Activated CD4-positive, CD25-positive, alpha-beta regulatory T cell treated with anti-CD3 and anti-CD28 coated beads, Interleukin-2, amount 50 U/mL, for 24 hours (primary cell): ENCODE results near the gene TBC1D9.

Experiments
- ATAC-seq, 2 donors: fragments of 150-1000 bp; cut with Tn5 transposase; one replicate each; pipeline ENCODE4 v1.10.0; 2021; ENCODE audit warnings: mild to moderate bottlenecking in 1 of 2, moderate library complexity in 1 of 2

The TBC1D9 gene

DNA sequence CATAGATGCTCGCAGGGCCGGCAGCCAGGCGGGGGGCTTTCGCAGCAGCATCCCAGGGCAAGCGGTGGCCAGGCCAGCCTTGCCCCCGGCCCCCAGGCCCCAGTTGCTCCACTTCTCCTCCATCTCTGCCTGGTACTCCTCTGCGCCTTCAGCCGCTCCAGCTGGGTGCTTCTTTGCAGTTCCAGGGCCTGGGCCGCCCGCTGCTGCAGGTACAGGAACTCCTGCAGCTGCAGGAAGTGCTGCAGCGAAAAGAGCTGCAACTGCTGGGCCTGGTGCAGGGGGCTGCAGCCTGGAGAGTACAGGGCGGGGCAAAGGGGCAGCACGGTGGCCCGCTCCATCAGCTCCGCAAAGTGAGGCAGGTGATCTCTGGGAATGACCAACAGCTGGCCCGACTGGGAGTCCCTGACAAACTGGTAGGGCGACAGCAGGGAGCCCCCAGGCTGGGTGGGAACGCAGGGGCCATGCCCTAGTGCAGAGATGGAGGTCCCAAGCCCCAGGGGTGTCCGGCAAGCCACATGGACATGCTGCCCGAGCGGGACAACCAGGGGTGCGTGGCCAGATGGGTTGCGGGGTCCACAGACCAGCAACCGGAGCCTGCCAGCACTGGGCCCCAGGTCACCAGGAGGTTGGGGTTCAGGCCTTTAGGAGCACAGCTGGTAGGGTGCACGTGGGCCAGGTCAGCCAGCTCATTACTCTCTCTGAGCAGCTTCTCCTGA is 111.6 kb downstream of the TBC1D9 start:
- ATAC-seq = no peak

DNA sequence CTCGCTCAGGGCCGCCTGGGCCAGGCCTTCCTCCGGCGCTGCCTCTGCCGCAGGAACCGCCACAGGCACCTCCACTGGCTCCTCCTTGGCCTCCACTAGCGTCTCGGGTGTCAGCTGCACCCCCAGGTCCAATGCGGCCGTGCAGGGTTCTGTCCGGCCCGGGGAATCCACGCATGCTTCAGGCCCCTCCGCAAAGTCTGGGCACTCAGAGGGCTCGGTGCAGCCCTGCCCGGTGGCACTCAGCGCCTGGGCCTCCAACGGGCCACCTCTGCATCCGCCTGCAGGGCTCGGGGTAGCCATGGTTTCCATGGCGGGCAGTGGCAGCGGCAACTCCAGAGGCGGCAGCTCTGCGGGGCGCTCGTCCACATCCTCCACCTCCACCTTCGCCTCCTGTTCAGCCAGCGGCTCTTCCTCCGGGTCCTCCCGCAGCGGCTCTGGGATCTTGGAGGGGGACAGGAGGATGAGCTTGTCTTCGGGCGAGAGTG is 112.6 kb downstream of the TBC1D9 start:
- ATAC-seq = no peak

GRCh38 chr4:140642674-140643437 is 113.3 kb downstream of the TBC1D9 start:
- no peak for ATAC-seq

GRCh38 chr4:140641789-140642439 is 114.3 kb downstream of the TBC1D9 start:
- no peak for ATAC-seq

DNA sequence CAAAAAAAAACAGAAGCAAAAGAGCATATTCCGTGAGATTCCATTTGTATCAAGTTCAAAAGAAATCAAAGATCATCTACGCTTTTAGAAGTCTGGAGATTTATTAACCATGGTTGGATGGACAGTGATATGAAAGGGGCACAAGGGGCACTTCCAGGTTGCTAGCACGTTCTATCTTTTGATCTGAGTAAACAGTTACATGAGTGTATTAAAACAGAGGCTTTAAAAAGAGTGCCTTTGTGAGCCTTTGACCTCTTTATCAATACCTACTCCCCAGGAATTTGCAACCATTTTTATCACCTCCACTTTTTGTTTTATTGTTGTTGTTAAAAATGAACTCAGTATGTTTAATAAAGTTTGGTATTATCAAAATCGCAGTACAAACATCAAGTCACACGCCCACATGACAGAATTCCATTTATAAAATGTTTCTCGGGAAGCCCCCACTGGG is 115.1 kb downstream of the TBC1D9 start:
- ATAC-seq = no peak

DNA sequence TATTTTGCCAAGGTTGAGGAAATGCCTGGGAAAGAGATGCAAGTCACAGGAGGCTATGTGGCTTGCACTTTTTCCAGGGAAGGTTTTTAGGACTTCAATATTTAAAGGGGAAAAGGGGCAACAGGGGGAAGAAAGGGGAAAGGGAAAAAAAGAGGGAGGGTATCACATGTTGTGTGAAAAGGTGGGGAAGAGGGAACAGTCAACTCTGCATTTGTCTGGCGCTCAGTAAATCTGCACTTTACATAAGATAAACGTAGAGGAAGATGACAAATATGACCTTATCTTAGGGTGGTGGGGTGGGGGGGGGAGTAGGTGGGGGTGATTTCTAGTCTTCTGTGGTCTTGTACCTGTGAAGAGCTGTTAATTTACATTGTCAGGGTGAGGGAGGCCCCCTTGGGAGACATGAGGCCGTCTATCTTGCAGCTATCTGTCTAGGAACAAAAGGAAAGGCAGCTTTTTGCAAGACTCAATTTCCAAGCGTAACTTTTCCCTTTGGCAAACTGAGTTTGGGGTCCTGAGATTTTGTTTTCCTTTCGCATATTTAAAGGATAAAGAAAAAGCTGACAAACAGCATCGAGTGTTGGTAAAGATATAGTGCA is 115.9 kb downstream of the TBC1D9 start:
- no peak for ATAC-seq

GRCh38 chr4:140639066-140639465 is 117.1 kb downstream of the TBC1D9 start:
- ATAC-seq = no peak

DNA sequence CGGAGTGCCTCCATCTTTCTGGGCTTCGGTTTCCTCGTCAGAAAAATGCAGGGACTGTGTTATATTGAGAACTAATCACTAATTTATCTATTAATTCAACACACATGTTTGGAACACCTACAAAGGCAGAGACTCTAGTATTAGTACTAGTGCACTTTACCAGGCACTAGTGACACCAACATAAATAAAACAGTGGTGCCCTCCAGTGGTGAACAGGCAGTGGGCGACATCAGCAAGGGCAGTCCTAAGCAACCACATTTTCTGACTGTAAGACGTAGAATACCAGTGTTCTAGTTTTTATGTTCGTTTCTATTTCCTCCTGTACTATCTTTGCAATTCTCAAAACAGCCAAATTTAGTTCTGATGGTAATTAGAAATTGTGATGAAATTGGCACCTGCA is 118.3 kb downstream of the TBC1D9 start:
- peak; percentile 41 to 45 for ATAC-seq

DNA sequence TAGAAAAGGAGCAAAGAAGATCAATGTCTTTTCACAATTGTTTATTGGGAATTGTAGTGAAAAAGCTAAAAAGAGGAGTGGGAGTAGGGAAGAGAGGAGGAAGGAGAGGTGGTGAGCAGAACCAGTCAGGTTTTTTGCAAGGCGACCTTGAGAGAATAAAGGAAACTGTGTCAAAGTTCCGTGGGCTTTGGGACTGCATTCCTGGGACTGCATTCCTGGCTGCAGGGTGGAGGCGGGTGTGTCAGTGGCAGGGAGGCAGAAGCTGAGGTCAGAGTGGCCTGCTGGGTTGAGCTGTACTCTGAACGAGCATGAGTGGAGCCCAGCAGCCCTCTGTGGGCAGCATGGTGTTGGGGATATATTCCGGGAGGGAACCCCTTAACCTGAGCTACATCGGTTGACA is 120.6 kb downstream of the TBC1D9 start:
- no peak for ATAC-seq

DNA sequence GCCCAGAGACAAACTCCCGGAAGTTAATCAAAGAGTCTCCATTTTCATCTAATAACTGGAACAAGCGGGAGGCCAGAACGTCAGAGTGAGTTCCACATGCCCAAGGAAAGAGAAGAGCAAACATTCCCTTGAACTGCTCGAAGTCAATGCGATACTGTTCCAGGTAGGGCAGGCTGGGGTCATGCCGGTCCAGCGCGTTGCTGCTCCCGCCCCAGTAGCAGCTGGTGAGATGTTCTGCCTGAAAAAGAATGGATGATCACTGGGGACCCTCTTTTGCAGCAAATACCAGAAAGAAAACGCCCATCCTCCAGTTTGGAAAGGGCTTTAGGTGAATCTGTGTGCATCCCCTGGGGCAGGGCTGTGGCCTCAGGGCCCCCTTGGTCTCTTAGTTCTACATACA is 122.2 kb downstream of the TBC1D9 start:
- no peak for ATAC-seq

GRCh38 chr4:140633124-140633523 is 123.1 kb downstream of the TBC1D9 start:
- no peak for ATAC-seq

DNA sequence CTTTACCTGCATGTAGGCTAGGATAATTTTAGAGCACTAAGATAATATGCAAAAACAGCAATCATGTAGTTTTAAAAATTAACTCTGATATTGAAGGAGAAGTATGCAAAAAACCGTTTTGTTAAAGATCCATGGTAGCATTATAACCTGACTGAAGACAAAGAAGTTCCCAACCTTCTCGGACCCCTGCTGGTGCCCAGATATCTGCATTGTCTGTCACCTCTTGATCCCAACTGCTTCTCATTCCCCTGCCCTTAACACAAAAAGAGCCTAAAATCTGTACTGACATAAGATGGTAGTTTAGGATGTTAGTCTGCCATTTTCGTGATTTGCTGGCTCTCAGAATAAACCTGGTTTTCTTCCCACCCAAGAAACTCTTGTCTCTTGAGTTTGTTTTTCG is 125.9 kb downstream of the TBC1D9 start:
- no peak for ATAC-seq

DNA sequence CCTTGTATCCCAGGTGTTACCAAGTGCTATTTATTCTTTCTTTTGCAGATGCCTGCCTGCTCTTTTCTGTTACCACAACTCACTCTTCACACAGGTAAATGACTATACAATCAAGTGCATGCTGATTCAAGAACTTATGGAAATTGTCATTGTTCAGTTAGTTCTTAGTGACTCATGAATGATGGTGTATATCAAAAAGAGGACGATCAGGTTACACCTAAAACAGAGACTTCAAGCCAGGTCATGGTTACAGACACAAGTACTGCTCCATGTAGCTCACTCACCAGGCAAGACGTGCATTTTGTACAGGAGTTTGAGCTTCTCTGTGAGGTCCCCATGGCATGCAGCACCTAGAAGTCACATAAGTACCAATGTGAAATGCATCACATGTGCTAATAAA is 128.2 kb downstream of the TBC1D9 start:
- no peak for ATAC-seq

- no peak for ATAC-seq
Observed at GRCh38 chr4:140626661-140627376, 129.4 kb downstream of the TBC1D9 start.

DNA sequence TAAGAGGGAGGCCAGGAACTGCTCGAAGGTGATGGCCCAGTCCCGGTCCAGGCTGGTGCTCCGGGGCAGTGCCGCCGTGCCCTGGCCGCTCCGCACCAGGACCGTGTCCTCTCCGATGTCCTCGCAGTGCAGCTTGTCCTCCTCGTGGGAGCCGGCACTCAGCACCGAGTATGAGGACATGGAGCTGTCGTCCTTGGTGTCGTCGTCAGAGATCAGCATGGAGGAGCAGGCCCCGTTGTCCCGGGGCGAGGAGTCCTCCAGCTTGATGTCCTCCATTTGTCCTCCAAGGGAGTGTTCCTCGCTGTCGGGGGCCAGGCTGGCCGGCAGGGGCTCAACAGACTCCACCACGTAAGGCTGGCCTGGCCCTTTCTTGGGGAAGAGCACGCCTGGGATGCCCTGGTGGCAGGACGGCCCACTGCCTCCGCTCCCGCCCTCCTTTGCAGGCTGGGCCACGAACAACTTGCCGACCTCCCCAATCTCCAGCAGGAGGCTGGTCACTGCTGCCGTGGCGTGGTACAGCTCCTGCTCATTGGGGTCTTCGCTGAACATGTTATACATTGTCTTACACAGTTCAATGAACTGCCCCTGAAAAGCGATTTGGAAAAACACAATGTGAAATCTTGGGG is 133.7 kb downstream of the TBC1D9 start:
- no peak for ATAC-seq

- ATAC-seq = no peak
Observed at GRCh38 chr4:140621161-140621560, 135.0 kb downstream of the TBC1D9 start.

GRCh38 chr4:140617499-140618248 is 138.5 kb downstream of the TBC1D9 start:
- no peak for ATAC-seq

GRCh38 chr4:140615451-140615850 is 140.7 kb downstream of the TBC1D9 start:
- ATAC-seq = no peak

DNA sequence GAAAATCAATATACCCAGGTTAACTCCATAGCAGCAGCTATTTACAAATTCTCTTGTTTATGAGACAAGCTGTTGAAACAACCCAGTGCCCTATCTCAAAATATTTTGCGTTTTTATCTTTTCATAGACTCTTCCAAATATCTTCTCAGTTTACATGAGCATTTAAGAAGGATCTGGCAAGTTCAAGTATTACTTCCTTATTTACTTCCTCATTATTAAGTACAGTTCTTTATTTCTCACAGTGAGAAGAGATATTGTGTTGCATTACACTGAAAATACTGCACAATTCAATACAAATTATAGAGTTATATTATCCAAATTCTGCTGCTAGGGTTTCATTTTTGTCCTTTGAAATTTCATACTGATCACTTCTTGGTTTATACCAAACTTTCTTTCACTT is 143.8 kb downstream of the TBC1D9 start:
- ATAC-seq = no peak

DNA sequence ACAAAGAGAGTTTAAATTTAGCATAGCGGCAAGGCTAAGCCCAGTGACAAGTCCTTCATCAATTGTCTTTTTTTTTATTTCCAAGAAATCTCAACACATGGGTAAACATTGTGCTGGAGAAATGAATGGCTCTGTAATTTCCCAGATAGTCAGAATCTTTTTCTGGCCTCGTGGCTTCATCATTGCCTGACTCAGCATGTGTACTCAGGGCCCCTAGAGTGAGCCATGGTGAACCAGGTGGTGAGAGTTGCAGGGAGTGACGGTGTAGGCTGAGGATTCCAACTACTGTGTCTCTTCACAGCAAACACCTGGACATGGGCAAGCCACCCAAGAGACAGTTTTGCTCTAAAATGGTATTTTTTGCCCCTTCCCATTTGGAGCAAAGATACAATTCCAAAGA is 144.3 kb downstream of the TBC1D9 start:
- no peak for ATAC-seq
